ENCODE results near the gene PTPRN2. TPM values are rescaled to one million over a fixed set of nuclear protein-coding genes. Genes with fewer than 3 reads are reported as not detected.

The PTPRN2 gene
- polyA plus RNA-seq, 3 donors from 2014 or later = 1.9 to 3.7 (median 2.2) TPM

DNA sequence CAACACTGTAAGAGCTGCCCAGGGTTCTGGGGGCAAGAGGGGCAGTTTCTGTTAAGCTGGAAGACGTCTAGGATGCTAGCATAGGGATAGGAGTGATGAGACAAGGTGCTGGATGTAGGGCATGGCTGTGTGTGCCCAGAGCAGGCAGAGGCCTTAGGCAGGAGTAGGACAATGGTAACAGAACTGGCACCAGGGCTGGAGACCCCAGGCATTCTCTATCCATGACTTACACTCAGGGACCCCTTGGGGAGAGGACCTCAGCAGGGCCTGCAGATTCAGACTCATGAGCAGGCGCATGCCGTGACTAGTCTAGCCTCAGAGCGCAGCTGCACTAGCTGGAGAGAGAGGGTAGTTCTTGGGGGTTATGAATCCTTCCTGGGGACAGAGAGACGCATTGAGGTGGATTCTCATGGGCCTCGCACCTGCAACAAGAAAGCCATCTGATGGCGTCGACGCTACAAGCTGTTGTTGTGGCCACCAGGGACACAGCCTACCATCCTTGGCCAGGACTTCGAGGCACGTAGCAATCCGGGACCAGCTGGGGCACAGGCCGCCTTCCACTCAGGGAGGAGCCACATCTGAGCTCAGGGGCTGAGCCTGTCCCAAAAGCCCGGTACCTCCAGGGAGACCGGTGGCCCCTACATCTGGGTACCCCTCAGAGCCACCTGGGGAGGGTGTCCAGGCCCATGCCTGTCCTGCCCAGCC, 474.1 kb downstream of the PTPRN2 start:
- peaks cover 1 to 2% (median 2%) of the 10 kb centered on the region in 3 donors for H3K27me3 Mint-ChIP-seq (ENCODE audit: low read depth in 3 of 3)
- peaks cover 0 to 10% (median 0%) of the 10 kb centered on the region in 3 donors for H3K36me3 Mint-ChIP-seq
- H3K4me1 Mint-ChIP-seq = no peaks in the 10 kb centered on the region
- H3K9me3 Mint-ChIP-seq = peaks cover 14 to 49% (median 26%) of the 10 kb centered on the region in 6 donors
- H3K27ac Mint-ChIP-seq = no peak overlapping the region
- no peak for DNase-seq
- no peak overlapping the region for H3K4me3 Mint-ChIP-seq

DNA sequence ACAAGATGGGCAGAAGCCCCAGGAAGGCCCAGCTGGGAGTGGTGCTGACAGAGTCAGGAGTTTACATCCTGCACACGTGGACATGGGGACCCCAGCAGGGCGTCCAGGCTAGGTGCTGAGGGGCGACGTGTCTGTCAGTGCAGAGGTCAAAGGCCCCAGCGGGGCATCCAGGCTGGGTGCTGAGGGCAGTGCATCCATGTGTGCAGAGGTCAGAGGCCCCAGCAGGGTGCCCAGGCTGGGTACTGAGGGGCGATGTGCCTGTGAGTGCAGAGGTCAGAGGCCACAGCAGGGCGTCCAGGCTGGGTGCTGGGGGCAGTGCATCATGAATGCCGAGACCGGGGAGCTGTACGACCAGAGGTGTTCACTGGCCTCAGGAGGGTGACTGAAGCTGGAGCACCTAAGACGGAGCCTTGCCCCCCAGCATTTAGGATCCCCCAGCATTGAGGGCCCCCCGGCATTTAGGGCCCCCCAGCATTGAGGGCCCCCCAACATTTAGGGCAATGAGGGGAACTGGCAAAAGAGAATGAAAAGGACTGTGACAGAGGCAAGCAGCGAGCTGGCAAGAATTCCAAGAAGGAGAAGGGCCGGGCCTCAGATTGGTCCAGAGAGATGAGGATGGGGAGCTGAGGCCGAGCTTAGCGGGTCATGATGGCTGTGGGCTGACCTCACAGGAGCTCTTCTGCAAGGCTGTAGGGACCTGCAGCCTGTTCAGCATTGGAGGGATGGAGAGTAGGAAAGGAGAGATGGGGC, 474.9 kb downstream of the PTPRN2 start:
- Mint-ChIP-seq H3K4me3 (no peak overlapping the region), H3K27ac (no peak overlapping the region), H3K4me1 (no peaks in the 10 kb centered on the region), H3K9me3 (peaks cover 16 to 42% (median 26%) of the 10 kb centered on the region in 6 donors), H3K36me3 (peaks cover 0 to 10% (median 0%) of the 10 kb centered on the region in 3 donors), H3K27me3 (ENCODE audit: low read depth in 3 of 3) (peaks cover 1 to 2% (median 2%) of the 10 kb centered on the region in 3 donors)
- DNase-seq = no peak

DNA sequence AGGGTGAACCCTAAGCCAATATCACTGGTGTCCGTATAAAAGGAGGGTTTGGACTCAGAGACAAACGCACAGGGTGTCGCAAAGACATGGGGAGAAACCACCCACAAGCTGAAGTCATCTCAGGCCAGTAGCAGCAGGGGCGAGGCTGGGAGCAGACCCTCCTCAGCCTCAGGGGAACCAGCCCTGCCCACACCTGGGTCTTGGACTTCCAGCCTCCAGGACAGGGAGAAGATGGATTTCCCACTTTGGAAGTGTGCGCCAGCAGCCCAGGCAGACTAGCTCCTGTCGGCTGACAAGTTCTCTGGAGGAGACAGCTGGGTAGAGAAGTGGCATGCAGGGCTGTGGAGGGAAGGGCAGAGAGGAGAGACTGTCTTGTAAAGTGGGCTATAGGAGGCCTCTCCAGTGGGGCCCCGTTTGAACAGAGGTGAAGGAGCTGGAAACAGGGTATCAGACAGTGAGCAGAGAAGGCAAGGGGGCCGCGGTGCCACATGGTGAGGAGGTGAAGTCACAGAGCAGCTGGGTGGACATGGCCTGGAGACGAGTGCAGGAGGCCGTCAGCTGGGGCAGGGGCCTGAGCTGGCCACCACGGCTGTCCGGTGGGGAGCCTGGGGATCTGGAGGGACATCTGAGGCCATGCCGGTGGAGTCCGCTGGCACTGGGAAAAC, 475.6 kb downstream of the PTPRN2 start:
- no peak for DNase-seq
- H3K36me3 Mint-ChIP-seq = peaks cover 0 to 10% (median 0%) of the 10 kb centered on the region in 3 donors
- peaks cover 11 to 35% (median 19%) of the 10 kb centered on the region in 6 donors for H3K9me3 Mint-ChIP-seq
- H3K27ac Mint-ChIP-seq = no peak overlapping the region
- H3K4me3 Mint-ChIP-seq = no peak overlapping the region
- peaks cover 1 to 2% (median 2%) of the 10 kb centered on the region in 3 donors for H3K27me3 Mint-ChIP-seq (ENCODE audit: low read depth in 3 of 3)
- H3K4me1 Mint-ChIP-seq = no peaks in the 10 kb centered on the region

DNA sequence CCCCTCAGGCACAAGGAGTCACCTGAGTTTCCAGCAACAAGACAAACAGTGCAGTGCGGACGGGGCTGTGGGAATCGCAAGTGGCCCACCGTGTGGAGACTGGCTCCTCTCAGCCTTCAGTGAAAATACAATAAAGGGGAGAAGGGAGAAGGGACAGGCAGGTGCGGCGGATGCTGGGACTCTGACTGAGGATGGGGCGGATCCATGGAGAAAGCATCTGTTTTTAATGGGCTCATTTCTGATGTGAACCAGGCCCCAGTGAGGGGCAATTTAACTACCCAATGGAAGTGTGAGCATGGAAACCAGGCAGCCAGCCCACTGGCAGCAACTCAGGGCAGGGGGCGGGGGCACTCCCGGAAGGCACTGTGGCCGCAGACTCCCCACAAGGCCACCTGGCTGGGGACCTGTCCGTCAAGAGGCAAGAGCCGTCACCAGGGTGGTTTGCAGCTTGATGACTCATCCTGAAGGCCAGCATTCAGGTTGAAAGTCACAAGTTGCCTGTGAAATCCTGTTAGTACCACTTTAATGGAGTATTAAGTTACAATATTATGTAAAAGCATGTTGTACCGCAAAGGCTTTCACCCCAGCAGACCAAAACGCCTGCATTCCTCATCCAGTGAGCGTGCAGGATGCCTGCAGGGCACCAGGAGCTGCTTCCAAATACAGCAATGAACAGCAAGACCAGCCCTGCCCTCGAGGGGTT, 476.4 kb downstream of the PTPRN2 start:
- H3K27ac Mint-ChIP-seq = no peak overlapping the region
- H3K27me3 Mint-ChIP-seq (ENCODE audit: low read depth in 3 of 3) = peaks cover 1 to 2% (median 2%) of the 10 kb centered on the region in 3 donors

DNA sequence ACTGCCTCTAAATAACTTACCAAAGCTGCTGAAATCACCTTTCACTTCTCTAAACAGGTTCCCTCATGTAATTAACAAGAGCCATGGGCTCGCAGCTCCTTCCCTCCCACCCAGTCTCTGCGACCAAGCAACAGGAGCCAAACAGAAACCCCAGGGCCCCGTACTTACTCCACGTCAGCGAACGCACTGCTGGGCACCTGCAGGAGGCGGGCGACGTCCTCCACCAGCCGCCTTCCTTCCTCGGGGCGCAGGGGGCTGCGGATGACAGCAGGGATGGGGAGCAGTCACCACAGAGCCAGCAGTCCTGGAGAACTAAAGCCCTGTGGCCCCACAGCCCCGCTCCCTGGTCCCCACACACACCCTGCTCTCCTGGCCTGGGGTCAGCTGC, 477.0 kb downstream of the PTPRN2 start:
- H3K27ac Mint-ChIP-seq = no peak overlapping the region
- H3K36me3 Mint-ChIP-seq = peaks cover 0 to 7% (median 0%) of the 10 kb centered on the region in 3 donors
- no peak for DNase-seq
- H3K4me3 Mint-ChIP-seq = no peak overlapping the region
- H3K27me3 Mint-ChIP-seq (ENCODE audit: low read depth in 3 of 3) = peaks cover 1 to 2% (median 2%) of the 10 kb centered on the region in 3 donors
- no peaks in the 10 kb centered on the region for H3K4me1 Mint-ChIP-seq
- peaks cover 7 to 28% (median 13%) of the 10 kb centered on the region in 6 donors for H3K9me3 Mint-ChIP-seq

More for the DNA sequence above, 476.4 kb downstream of the PTPRN2 start:
- no peak overlapping the region for H3K4me3 Mint-ChIP-seq
- no peak for DNase-seq
- H3K4me1 Mint-ChIP-seq = no peaks in the 10 kb centered on the region
- H3K9me3 Mint-ChIP-seq = peaks cover 7 to 28% (median 13%) of the 10 kb centered on the region in 6 donors
- peaks cover 0 to 7% (median 0%) of the 10 kb centered on the region in 3 donors for H3K36me3 Mint-ChIP-seq

GRCh38 chr7:158110034-158110590, 477.5 kb downstream of the PTPRN2 start:
- no peak for DNase-seq
- Mint-ChIP-seq H3K4me3 (no peak overlapping the region), H3K4me1 (no peaks in the 10 kb centered on the region), H3K36me3 (peaks cover 0 to 7% (median 0%) of the 10 kb centered on the region in 3 donors), H3K27ac (no peak overlapping the region), H3K27me3 (ENCODE audit: low read depth in 3 of 3) (peaks cover 1 to 2% (median 2%) of the 10 kb centered on the region in 3 donors), H3K9me3 (peaks cover 2 to 23% (median 11%) of the 10 kb centered on the region in 6 donors)

GRCh38 chr7:158109364-158110033, 478.1 kb downstream of the PTPRN2 start:
- no peaks in the 10 kb centered on the region for H3K4me1 Mint-ChIP-seq
- peaks cover 0 to 17% (median 8%) of the 10 kb centered on the region in 6 donors for H3K9me3 Mint-ChIP-seq
- DNase-seq = no peak
- peaks cover 0 to 4% (median 0%) of the 10 kb centered on the region in 3 donors for H3K36me3 Mint-ChIP-seq
- H3K27me3 Mint-ChIP-seq (ENCODE audit: low read depth in 3 of 3) = peaks cover 1 to 2% (median 2%) of the 10 kb centered on the region in 3 donors
- no peak overlapping the region for H3K4me3 Mint-ChIP-seq
- no peak overlapping the region for H3K27ac Mint-ChIP-seq

GRCh38 chr7:158108646-158109293, 478.9 kb downstream of the PTPRN2 start:
- no peak overlapping the region for H3K4me3 Mint-ChIP-seq
- peaks cover 1 to 2% (median 2%) of the 10 kb centered on the region in 3 donors for H3K27me3 Mint-ChIP-seq (ENCODE audit: low read depth in 3 of 3)
- H3K27ac Mint-ChIP-seq = no peak overlapping the region
- H3K4me1 Mint-ChIP-seq = no peaks in the 10 kb centered on the region
- no peak for DNase-seq
- H3K9me3 Mint-ChIP-seq = peaks cover 0 to 15% (median 8%) of the 10 kb centered on the region in 6 donors
- peaks cover 0 to 4% (median 0%) of the 10 kb centered on the region in 3 donors for H3K36me3 Mint-ChIP-seq

DNA sequence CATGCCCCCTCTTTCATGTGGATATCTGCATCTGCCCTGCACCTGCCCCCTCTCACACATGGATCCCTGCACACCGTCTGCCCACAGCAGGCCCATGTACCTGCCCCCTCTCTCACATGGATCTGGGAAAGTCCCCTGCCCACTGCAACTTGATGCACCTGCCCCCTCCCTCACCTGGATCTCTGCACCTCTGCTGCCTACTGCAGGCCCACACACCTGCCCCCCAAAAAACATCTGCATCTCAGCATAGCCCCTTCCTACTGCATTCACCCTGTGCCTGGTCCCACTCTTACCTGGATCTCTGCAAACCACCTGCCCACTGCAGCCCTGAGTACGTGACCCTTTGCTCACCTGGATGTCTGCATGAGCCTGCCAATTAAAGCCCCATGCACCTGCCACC, 479.8 kb downstream of the PTPRN2 start:
- no peak for DNase-seq
- Mint-ChIP-seq H3K27ac (no peak overlapping the region), H3K4me3 (no peak overlapping the region), H3K4me1 (no peaks in the 10 kb centered on the region), H3K36me3 (peaks cover 0 to 4% (median 0%) of the 10 kb centered on the region in 3 donors), H3K27me3 (ENCODE audit: low read depth in 3 of 3) (peaks cover 1 to 2% (median 2%) of the 10 kb centered on the region in 3 donors), H3K9me3 (peaks cover 0 to 15% (median 7%) of the 10 kb centered on the region in 6 donors)

DNA sequence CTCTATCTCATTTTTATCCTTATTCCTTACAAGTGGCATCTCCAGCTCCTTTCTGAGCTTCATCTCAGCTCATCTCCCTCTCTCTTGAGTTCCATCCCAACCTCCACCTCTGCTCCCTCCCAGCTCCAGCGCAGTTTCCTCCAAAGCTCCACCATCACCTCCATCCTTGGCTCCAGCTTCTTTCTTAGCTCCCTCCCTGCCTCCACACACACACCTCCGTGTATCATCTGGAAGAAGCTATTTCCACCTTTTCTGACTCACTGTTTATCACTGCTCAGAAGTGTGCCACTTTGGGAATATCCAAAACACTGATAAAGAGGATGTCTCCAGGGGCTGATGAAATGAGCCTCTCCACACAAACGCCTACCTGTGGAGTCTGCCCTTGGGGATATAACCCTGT, 481.4 kb downstream of the PTPRN2 start:
- H3K4me1 Mint-ChIP-seq = no peaks in the 10 kb centered on the region
- H3K36me3 Mint-ChIP-seq = peaks cover 0 to 4% (median 0%) of the 10 kb centered on the region in 3 donors
- peaks cover 1 to 8% (median 7%) of the 10 kb centered on the region in 6 donors for H3K9me3 Mint-ChIP-seq
- H3K4me3 Mint-ChIP-seq = no peak overlapping the region
- H3K27me3 Mint-ChIP-seq (ENCODE audit: low read depth in 3 of 3) = peaks cover 0 to 4% (median 2%) of the 10 kb centered on the region in 3 donors
- no peak for DNase-seq
- H3K27ac Mint-ChIP-seq = no peak overlapping the region

DNA sequence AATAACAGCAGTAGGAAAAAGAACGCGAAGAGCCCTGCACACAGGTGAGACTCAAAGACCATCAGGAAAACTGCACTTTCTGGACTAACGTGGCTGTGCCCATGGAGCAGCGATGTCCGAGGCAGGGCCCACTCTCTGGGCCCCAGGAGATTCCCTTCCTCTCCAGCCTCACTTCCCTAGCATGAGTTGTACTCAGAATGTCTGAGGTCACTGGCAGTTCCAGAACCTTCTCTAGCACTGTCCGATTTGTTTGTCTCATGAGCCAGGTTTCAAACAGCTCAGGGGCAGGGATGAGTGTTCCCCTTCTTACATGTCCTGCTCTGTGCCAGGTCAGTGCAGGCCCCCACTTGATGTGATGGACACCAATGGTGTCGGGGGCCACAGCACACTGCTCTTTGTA, 484.2 kb downstream of the PTPRN2 start:
- DNase-seq = no peak
- Mint-ChIP-seq H3K27ac (no peak overlapping the region), H3K4me1 (no peaks in the 10 kb centered on the region), H3K27me3 (ENCODE audit: low read depth in 3 of 3) (peaks cover 0 to 2% (median 0%) of the 10 kb centered on the region in 3 donors), H3K9me3 (peaks cover 0 to 8% (median 2%) of the 10 kb centered on the region in 6 donors), H3K4me3 (no peak overlapping the region), H3K36me3 (no peaks in the 10 kb centered on the region)

DNA sequence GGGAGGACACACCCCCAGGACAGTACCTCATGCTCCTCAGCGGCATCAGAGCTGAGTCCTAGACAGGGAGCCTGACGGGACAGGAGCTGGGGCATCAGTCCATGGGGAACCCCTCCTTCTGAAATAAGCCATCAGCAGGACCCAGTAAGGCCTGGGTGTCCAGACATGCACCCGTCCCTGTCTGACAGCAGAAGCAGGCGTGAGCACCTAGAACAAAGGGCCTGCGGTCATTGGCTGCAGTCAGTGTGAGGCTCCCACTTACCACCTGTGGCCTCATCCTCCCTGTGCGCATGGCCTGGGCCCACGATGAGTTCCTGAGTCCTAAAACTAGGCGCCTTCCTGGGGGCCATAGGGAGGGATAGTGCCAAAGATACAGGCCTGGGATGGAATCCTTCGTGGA, 484.7 kb downstream of the PTPRN2 start:
- no peaks in the 10 kb centered on the region for H3K36me3 Mint-ChIP-seq
- H3K27ac Mint-ChIP-seq = no peak overlapping the region
- DNase-seq = no peak
- H3K4me1 Mint-ChIP-seq = no peaks in the 10 kb centered on the region
- H3K9me3 Mint-ChIP-seq = peaks cover 0 to 8% (median 1%) of the 10 kb centered on the region in 6 donors
- peaks cover 0 to 2% (median 2%) of the 10 kb centered on the region in 3 donors for H3K27me3 Mint-ChIP-seq (ENCODE audit: low read depth in 3 of 3)
- H3K4me3 Mint-ChIP-seq = no peak overlapping the region
